CD4-positive, CD25-positive, alpha-beta regulatory T cell (primary cell): ENCODE measurements around the gene GCN1. TPM values are rescaled to one million over a fixed set of nuclear protein-coding genes. Genes with fewer than 3 reads are reported as not detected.

Experiments
- ATAC-seq, 2 donors: fragments of 150-1000 bp; cut with Tn5 transposase; one replicate each; pipeline ENCODE4 v1.10.0; 2021; ENCODE audit warnings: low read depth in 2 of 2, moderate number of reproducible peaks in 2 of 2, moderate library complexity in 1 of 2
- DNase-seq, 3 donors: peaks; one replicate each; pipeline versions ENCODE4 v3.0.0 to v3.0.0-alpha.2; 2012 to 2022; ENCODE audit warnings: mixed read lengths in 1 of 3
- H3K27ac ChIP-seq: one replicate; pipeline ENCODE4 v1.7.0; 2013; ENCODE audit warnings: mild to moderate bottlenecking, low read length; ENCODE audit not compliant: insufficient read depth, poor library complexity, severe bottlenecking
- H3K27me3 ChIP-seq: one replicate; pipeline ENCODE4 v1.7.0; 2013; ENCODE audit warnings: low read length; ENCODE audit not compliant: control insufficient read depth, insufficient read depth
- H3K36me3 ChIP-seq: one replicate; pipeline ENCODE4 v1.7.0; 2013; ENCODE audit warnings: mild to moderate bottlenecking, low read length, moderate library complexity; ENCODE audit not compliant: control insufficient read depth, insufficient read depth
- H3K4me1 ChIP-seq: 2 replicates; pipeline ENCODE4 v1.7.0; 2013; ENCODE audit warnings: mild to moderate bottlenecking, low read length; ENCODE audit not compliant: insufficient read depth, control insufficient read depth, poor library complexity, severe bottlenecking
- H3K4me3 ChIP-seq: one replicate; pipeline ENCODE4 v1.7.0; 2013; ENCODE audit warnings: low read depth, mild to moderate bottlenecking, low read length, moderate library complexity
- H3K9me3 ChIP-seq, 2 experiments: 1 replicate in 1 of 2; 2 replicates in 1 of 2; pipeline ENCODE4 v1.7.0; 2013; ENCODE audit warnings: low read length in 2 of 2, mild to moderate bottlenecking in 1 of 2, moderate library complexity in 1 of 2; ENCODE audit not compliant: control insufficient read depth in 2 of 2
- H3K27ac Mint-ChIP-seq, 3 donors: one replicate each; pipeline ENCODE4 v1.8.0; 2020 to 2022; ENCODE audit warnings: mild to moderate bottlenecking in 3 of 3, mixed read lengths in 3 of 3, moderate library complexity in 2 of 3
- H3K27me3 Mint-ChIP-seq: one replicate; pipeline ENCODE4 v1.8.0; 2022; ENCODE audit warnings: mild to moderate bottlenecking, mixed read lengths
- H3K36me3 Mint-ChIP-seq: one replicate; pipeline ENCODE4 v1.8.0; 2020; ENCODE audit warnings: mixed read lengths
- H3K4me1 Mint-ChIP-seq, 4 donors: one replicate each; pipeline ENCODE4 v1.8.0; 2020 to 2022; ENCODE audit warnings: mixed read lengths in 4 of 4, mild to moderate bottlenecking in 1 of 4
- H3K4me3 Mint-ChIP-seq, 4 donors: one replicate each; pipeline ENCODE4 v1.8.0; 2020 to 2022; ENCODE audit warnings: mild to moderate bottlenecking in 4 of 4, mixed read lengths in 4 of 4, moderate library complexity in 3 of 4
- H3K9me3 Mint-ChIP-seq, 7 donors: one replicate each; pipeline ENCODE4 v1.8.0; 2020 to 2022; ENCODE audit warnings: mixed read lengths in 7 of 7, mild to moderate bottlenecking in 3 of 7, moderate library complexity in 2 of 7
- polyA plus RNA-seq, 4 donors: library from polyadenylated mRNA; unstranded; fragments of 300-500 nt; fragmentation: Illumina TruSeq; gene quantifications; one replicate each; pipeline ENCODE4 v1.2.3, GENCODE V29; 2021
- total RNA-seq: library from RNA; stranded (reverse); gene quantifications from one replicate; pipeline ENCODE4 v1.2.3, GENCODE V29; 2022

Gene GCN1
- total RNA-seq (115 TPM), polyA plus RNA-seq (10 to 100 TPM; 17.0 to 27.5 (median 20.9) TPM)

- H3K4me3 Mint-ChIP-seq = peak within 1 kb of the TSS; percentile 89 to 94 (median 91)
- H3K4me1 Mint-ChIP-seq = peaks cover 16 to 52% (median 36%) of the 10 kb centered on the region in 4 donors
- H3K4me1 ChIP-seq = peaks cover 41% of the 10 kb centered on the region
These were observed at the start of gene GCN1 for GRCh38 chr12:120194534-120195395. Gene GCN1, minus strand, starts transcription at chr12:120194715. Its CDS starts 18 bp downstream, at chr12:120194697.

GRCh38 chr12:120242971-120243699, 48.6 kb upstream of the GCN1 start:
- peaks cover 63% of the 10 kb centered on the region for H3K4me1 ChIP-seq
- no peaks in the 10 kb centered on the region for H3K9me3 ChIP-seq
- H3K27ac ChIP-seq = no peak overlapping the region
- Mint-ChIP-seq H3K4me3 (peak overlapping the region in 3 of 4 donors; percentile 31 to 40 (median 33)), H3K27me3 (no peaks in the 10 kb centered on the region), H3K4me1 (peaks cover 35 to 80% (median 41%) of the 10 kb centered on the region in 4 donors), H3K36me3 (peaks cover 18% of the 10 kb centered on the region), H3K9me3 (peaks cover 0 to 1% (median 0%) of the 10 kb centered on the region in 7 donors), H3K27ac (peak overlapping the region in 1 of 3 donors; percentile 59)
- no peaks in the 10 kb centered on the region for H3K27me3 ChIP-seq
- ATAC-seq (no peak), DNase-seq (no peak)
- H3K4me3 ChIP-seq = no peak overlapping the region
- H3K36me3 ChIP-seq = peaks cover 9% of the 10 kb centered on the region

More at GRCh38 chr12:120194534-120195395, at the start of gene GCN1:
- Histone ChIP-seq H3K9me3 (no peaks in the 10 kb centered on the region), H3K4me3 (peak within 1 kb of the TSS; percentile 83), H3K36me3 (peaks cover 51% of the 10 kb centered on the region), H3K27ac (peak within 1 kb of the TSS; percentile 90), H3K27me3 (no peaks in the 10 kb centered on the region)
- Mint-ChIP-seq H3K27ac (peak within 1 kb of the TSS; percentile 88 to 95 (median 93)), H3K27me3 (no peaks in the 10 kb centered on the region), H3K9me3 (no peaks in the 10 kb centered on the region), H3K36me3 (peaks cover 14% of the 10 kb centered on the region)
- ATAC-seq = peak; percentile 88 to 89
- peak; percentile 80 to 89 (median 88) for DNase-seq

GRCh38 chr12:120242275-120242799, 47.8 kb upstream of the GCN1 start:
- no peak overlapping the region for H3K4me3 ChIP-seq
- Mint-ChIP-seq H3K27me3 (no peaks in the 10 kb centered on the region), H3K9me3 (peaks cover 0 to 1% (median 0%) of the 10 kb centered on the region in 7 donors), H3K4me3 (peak overlapping the region in 1 of 4 donors; percentile 40), H3K27ac (peak overlapping the region in 1 of 3 donors; percentile 4), H3K4me1 (peaks cover 27 to 80% (median 36%) of the 10 kb centered on the region in 4 donors), H3K36me3 (peaks cover 18% of the 10 kb centered on the region)
- no peaks in the 10 kb centered on the region for H3K27me3 ChIP-seq
- H3K4me1 ChIP-seq = peaks cover 63% of the 10 kb centered on the region
- DNase-seq (no peak), ATAC-seq (no peak)
- H3K9me3 ChIP-seq = no peaks in the 10 kb centered on the region
- H3K27ac ChIP-seq = no peak overlapping the region
- peaks cover 11% of the 10 kb centered on the region for H3K36me3 ChIP-seq

- no peak for ATAC-seq
- Mint-ChIP-seq H3K27ac (peak overlapping the region; percentile 4 to 95 (median 75)), H3K9me3 (peaks cover 0 to 1% (median 0%) of the 10 kb centered on the region in 7 donors), H3K36me3 (peaks cover 18% of the 10 kb centered on the region), H3K4me1 (peaks cover 22 to 80% (median 35%) of the 10 kb centered on the region in 4 donors), H3K27me3 (no peaks in the 10 kb centered on the region), H3K4me3 (peak overlapping the region in 1 of 4 donors; percentile 42)
- DNase-seq = no peak
- peaks cover 63% of the 10 kb centered on the region for H3K4me1 ChIP-seq
- H3K9me3 ChIP-seq = no peaks in the 10 kb centered on the region
- no peak overlapping the region for H3K27ac ChIP-seq
- H3K27me3 ChIP-seq = no peaks in the 10 kb centered on the region
- peaks cover 12% of the 10 kb centered on the region for H3K36me3 ChIP-seq
- H3K4me3 ChIP-seq = no peak overlapping the region
These were observed 47.2 kb upstream of the GCN1 start for GRCh38 chr12:120241561-120242274.

GRCh38 chr12:120240495-120240833, 45.9 kb upstream of the GCN1 start:
- Mint-ChIP-seq H3K27me3 (no peaks in the 10 kb centered on the region), H3K9me3 (peaks cover 0 to 1% (median 0%) of the 10 kb centered on the region in 7 donors), H3K36me3 (peaks cover 18% of the 10 kb centered on the region), H3K4me3 (peak overlapping the region in 2 of 4 donors; percentile 28 to 71), H3K27ac (peak overlapping the region in 2 of 3 donors; percentile 59 to 95), H3K4me1 (peaks cover 26 to 83% (median 40%) of the 10 kb centered on the region in 4 donors)
- Histone ChIP-seq H3K27ac (no peak overlapping the region), H3K9me3 (no peaks in the 10 kb centered on the region), H3K27me3 (no peaks in the 10 kb centered on the region), H3K4me1 (peaks cover 71% of the 10 kb centered on the region), H3K4me3 (no peak overlapping the region), H3K36me3 (peaks cover 12% of the 10 kb centered on the region)
- DNase-seq (no peak), ATAC-seq (no peak)

GRCh38 chr12:120239776-120240494, 45.4 kb upstream of the GCN1 start:
- peaks cover 25 to 84% (median 40%) of the 10 kb centered on the region in 4 donors for H3K4me1 Mint-ChIP-seq
- Histone ChIP-seq H3K9me3 (no peaks in the 10 kb centered on the region), H3K27me3 (no peaks in the 10 kb centered on the region), H3K4me1 (peaks cover 72% of the 10 kb centered on the region), H3K36me3 (peaks cover 12% of the 10 kb centered on the region), H3K27ac (no peak overlapping the region), H3K4me3 (no peak overlapping the region)
- H3K27me3 Mint-ChIP-seq = no peaks in the 10 kb centered on the region
- no peak for DNase-seq
- ATAC-seq = no peak
- H3K36me3 Mint-ChIP-seq = peaks cover 14% of the 10 kb centered on the region
- H3K27ac Mint-ChIP-seq = peak overlapping the region; percentile 51 to 69 (median 63)
- H3K9me3 Mint-ChIP-seq = no peaks in the 10 kb centered on the region
- peak overlapping the region in 2 of 4 donors; percentile 28 to 71 for H3K4me3 Mint-ChIP-seq
